Measurements from ENCODE around the gene KDELR1. TPM values are rescaled to one million over a fixed set of nuclear protein-coding genes. Genes with fewer than 3 reads are reported as not detected.

Gene KDELR1
- total RNA-seq = 20.0 TPM

GRCh38 chr19:48391100-48392005 is at the start of gene KDELR1:
Gene KDELR1 (minus strand): TSS chr19:48391551. CDS start chr19:48391358, 193 bp downstream.
- peaks cover 29% of the 10 kb centered on the region for H3K4me1 ChIP-seq (ENCODE audit: insufficient read depth, low read length)
- no peaks in the 10 kb centered on the region for H3K9me3 ChIP-seq (ENCODE audit: low read depth, low read length)
- H3K4me3 ChIP-seq (ENCODE audit: low read length) = peak within 1 kb of the TSS; percentile 87
- H3K27me3 ChIP-seq (ENCODE audit: insufficient read depth, low read length) = peaks cover 36% of the 10 kb centered on the region

- no peaks in the 10 kb centered on the region for H3K9me3 ChIP-seq (ENCODE audit: low read depth, low read length)
- no peak overlapping the region for H3K4me3 ChIP-seq (ENCODE audit: low read length)
- H3K4me1 ChIP-seq (ENCODE audit: insufficient read depth, low read length) = no peaks in the 10 kb centered on the region
- H3K27me3 ChIP-seq (ENCODE audit: insufficient read depth, low read length) = peaks cover 4% of the 10 kb centered on the region
Measured at GRCh38 chr19:48436586-48436985, 45.2 kb upstream of the KDELR1 start.

GRCh38 chr19:48433337-48433736 is 42.0 kb upstream of the KDELR1 start:
- Histone ChIP-seq H3K4me3 (ENCODE audit: low read length) (no peak overlapping the region), H3K27me3 (ENCODE audit: insufficient read depth, low read length) (no peaks in the 10 kb centered on the region), H3K9me3 (ENCODE audit: low read depth, low read length) (no peaks in the 10 kb centered on the region), H3K4me1 (ENCODE audit: insufficient read depth, low read length) (no peaks in the 10 kb centered on the region)

GRCh38 chr19:48428670-48429069 is 37.3 kb upstream of the KDELR1 start:
- H3K4me3 ChIP-seq (ENCODE audit: low read length) = no peak overlapping the region
- H3K9me3 ChIP-seq (ENCODE audit: low read depth, low read length) = no peaks in the 10 kb centered on the region
- H3K4me1 ChIP-seq (ENCODE audit: insufficient read depth, low read length) = peaks cover 6% of the 10 kb centered on the region
- no peaks in the 10 kb centered on the region for H3K27me3 ChIP-seq (ENCODE audit: insufficient read depth, low read length)

GRCh38 chr19:48424694-48425219 is 33.4 kb upstream of the KDELR1 start:
- no peak overlapping the region for H3K4me3 ChIP-seq (ENCODE audit: low read length)
- H3K9me3 ChIP-seq (ENCODE audit: low read depth, low read length) = no peaks in the 10 kb centered on the region
- no peaks in the 10 kb centered on the region for H3K27me3 ChIP-seq (ENCODE audit: insufficient read depth, low read length)
- H3K4me1 ChIP-seq (ENCODE audit: insufficient read depth, low read length) = peaks cover 6% of the 10 kb centered on the region

GRCh38 chr19:48421548-48421947 is 30.2 kb upstream of the KDELR1 start:
- Histone ChIP-seq H3K27me3 (ENCODE audit: insufficient read depth, low read length) (no peaks in the 10 kb centered on the region), H3K4me1 (ENCODE audit: insufficient read depth, low read length) (peaks cover 16% of the 10 kb centered on the region), H3K9me3 (ENCODE audit: low read depth, low read length) (no peaks in the 10 kb centered on the region), H3K4me3 (ENCODE audit: low read length) (no peak overlapping the region)

- Histone ChIP-seq H3K4me3 (ENCODE audit: low read length) (no peak overlapping the region), H3K27me3 (ENCODE audit: insufficient read depth, low read length) (peaks cover 5% of the 10 kb centered on the region), H3K9me3 (ENCODE audit: low read depth, low read length) (no peaks in the 10 kb centered on the region), H3K4me1 (ENCODE audit: insufficient read depth, low read length) (peaks cover 24% of the 10 kb centered on the region)
Measured at GRCh38 chr19:48419158-48419920, 28.0 kb upstream of the KDELR1 start.

GRCh38 chr19:48418317-48419064 is 27.1 kb upstream of the KDELR1 start:
- Histone ChIP-seq H3K4me1 (ENCODE audit: insufficient read depth, low read length) (peaks cover 24% of the 10 kb centered on the region), H3K4me3 (ENCODE audit: low read length) (no peak overlapping the region), H3K27me3 (ENCODE audit: insufficient read depth, low read length) (peaks cover 7% of the 10 kb centered on the region), H3K9me3 (ENCODE audit: low read depth, low read length) (no peaks in the 10 kb centered on the region)

- peaks cover 7% of the 10 kb centered on the region for H3K27me3 ChIP-seq (ENCODE audit: insufficient read depth, low read length)
- H3K4me3 ChIP-seq (ENCODE audit: low read length) = no peak overlapping the region
- no peaks in the 10 kb centered on the region for H3K9me3 ChIP-seq (ENCODE audit: low read depth, low read length)
- H3K4me1 ChIP-seq (ENCODE audit: insufficient read depth, low read length) = peaks cover 24% of the 10 kb centered on the region
Measured at GRCh38 chr19:48417421-48417820, 26.1 kb upstream of the KDELR1 start.

- peaks cover 24% of the 10 kb centered on the region for H3K4me1 ChIP-seq (ENCODE audit: insufficient read depth, low read length)
- H3K27me3 ChIP-seq (ENCODE audit: insufficient read depth, low read length) = peaks cover 7% of the 10 kb centered on the region
- no peak overlapping the region for H3K4me3 ChIP-seq (ENCODE audit: low read length)
- no peaks in the 10 kb centered on the region for H3K9me3 ChIP-seq (ENCODE audit: low read depth, low read length)
Measured at GRCh38 chr19:48415806-48416221, 24.5 kb upstream of the KDELR1 start.

GRCh38 chr19:48415395-48415794 is 24.0 kb upstream of the KDELR1 start:
- H3K4me3 ChIP-seq (ENCODE audit: low read length) = no peak overlapping the region
- no peaks in the 10 kb centered on the region for H3K9me3 ChIP-seq (ENCODE audit: low read depth, low read length)
- peaks cover 24% of the 10 kb centered on the region for H3K4me1 ChIP-seq (ENCODE audit: insufficient read depth, low read length)
- peaks cover 7% of the 10 kb centered on the region for H3K27me3 ChIP-seq (ENCODE audit: insufficient read depth, low read length)

GRCh38 chr19:48413879-48414587 is 22.7 kb upstream of the KDELR1 start:
- Histone ChIP-seq H3K4me1 (ENCODE audit: insufficient read depth, low read length) (peaks cover 18% of the 10 kb centered on the region), H3K4me3 (ENCODE audit: low read length) (no peak overlapping the region), H3K27me3 (ENCODE audit: insufficient read depth, low read length) (peaks cover 7% of the 10 kb centered on the region), H3K9me3 (ENCODE audit: low read depth, low read length) (no peaks in the 10 kb centered on the region)

GRCh38 chr19:48405850-48406249 is 14.5 kb upstream of the KDELR1 start:
- no peaks in the 10 kb centered on the region for H3K27me3 ChIP-seq (ENCODE audit: insufficient read depth, low read length)
- H3K4me1 ChIP-seq (ENCODE audit: insufficient read depth, low read length) = peaks cover 5% of the 10 kb centered on the region
- H3K9me3 ChIP-seq (ENCODE audit: low read depth, low read length) = no peaks in the 10 kb centered on the region
- no peak overlapping the region for H3K4me3 ChIP-seq (ENCODE audit: low read length)

GRCh38 chr19:48405010-48405659 is 13.8 kb upstream of the KDELR1 start:
- no peak overlapping the region for H3K4me3 ChIP-seq (ENCODE audit: low read length)
- no peaks in the 10 kb centered on the region for H3K9me3 ChIP-seq (ENCODE audit: low read depth, low read length)
- peaks cover 6% of the 10 kb centered on the region for H3K4me1 ChIP-seq (ENCODE audit: insufficient read depth, low read length)
- H3K27me3 ChIP-seq (ENCODE audit: insufficient read depth, low read length) = no peaks in the 10 kb centered on the region
